C4-2B (cell line): ENCODE measurements around the gene HCN3.

Source experiments
- ZFX ChIP-seq: fragments of 450-650 bp; IDR thresholded peaks from 2 replicates; pipeline ENCODE4 v1.6.1; 2017
- TF ChIP-seq, protein P1 (sequence below): fragments of 450-650 bp; conservative IDR thresholded peaks from 2 replicates; pipeline ENCODE4 v1.5.1; 2017; ENCODE audit warnings: mild to moderate bottlenecking

DNA sequence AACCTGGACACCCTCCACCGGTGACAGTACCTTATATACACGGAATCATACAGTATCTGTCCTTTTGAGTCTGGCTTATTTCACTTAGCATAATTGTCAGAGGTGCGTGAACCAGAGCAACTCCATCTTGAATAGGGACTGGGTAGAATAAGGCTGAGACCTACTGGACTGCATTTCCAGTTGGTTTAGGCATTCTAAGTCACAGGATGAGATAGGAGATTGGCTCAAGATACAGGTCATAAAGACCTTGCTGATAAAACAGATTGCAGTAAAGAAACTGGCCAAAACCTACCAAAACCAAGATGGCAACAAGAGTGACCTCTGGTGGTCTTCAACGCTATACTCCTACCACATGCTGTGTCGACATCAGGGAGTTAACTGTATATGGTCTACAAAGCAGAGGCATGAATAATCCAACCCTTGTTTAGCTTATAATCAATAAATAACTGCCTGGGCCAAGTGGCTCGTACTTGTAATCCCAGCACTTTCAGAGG, 30.0 kb downstream of the HCN3 start:
- TF ChIP-seq, protein P1, sequence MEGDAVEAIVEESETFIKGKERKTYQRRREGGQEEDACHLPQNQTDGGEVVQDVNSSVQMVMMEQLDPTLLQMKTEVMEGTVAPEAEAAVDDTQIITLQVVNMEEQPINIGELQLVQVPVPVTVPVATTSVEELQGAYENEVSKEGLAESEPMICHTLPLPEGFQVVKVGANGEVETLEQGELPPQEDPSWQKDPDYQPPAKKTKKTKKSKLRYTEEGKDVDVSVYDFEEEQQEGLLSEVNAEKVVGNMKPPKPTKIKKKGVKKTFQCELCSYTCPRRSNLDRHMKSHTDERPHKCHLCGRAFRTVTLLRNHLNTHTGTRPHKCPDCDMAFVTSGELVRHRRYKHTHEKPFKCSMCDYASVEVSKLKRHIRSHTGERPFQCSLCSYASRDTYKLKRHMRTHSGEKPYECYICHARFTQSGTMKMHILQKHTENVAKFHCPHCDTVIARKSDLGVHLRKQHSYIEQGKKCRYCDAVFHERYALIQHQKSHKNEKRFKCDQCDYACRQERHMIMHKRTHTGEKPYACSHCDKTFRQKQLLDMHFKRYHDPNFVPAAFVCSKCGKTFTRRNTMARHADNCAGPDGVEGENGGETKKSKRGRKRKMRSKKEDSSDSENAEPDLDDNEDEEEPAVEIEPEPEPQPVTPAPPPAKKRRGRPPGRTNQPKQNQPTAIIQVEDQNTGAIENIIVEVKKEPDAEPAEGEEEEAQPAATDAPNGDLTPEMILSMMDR = no peak
- no peak for TF ChIP-seq ZFX
